Amniotic epithelial cell (primary cell): ENCODE data around the gene ETV5.
A peak's percentile ranks its signal among the peaks of the same experiment; 100 is the strongest.
"Not testable (repeated sequence)": the region's sequence is repeated elsewhere in the genome, so short reads cannot be mapped to it uniquely, and the experiment has no call there.

Experiments
- DNase-seq: peaks from one replicate; pipeline ENCODE4 v3.0.0-alpha.2; 2010; ENCODE audit warnings: low read depth

The ETV5 gene

DNA sequence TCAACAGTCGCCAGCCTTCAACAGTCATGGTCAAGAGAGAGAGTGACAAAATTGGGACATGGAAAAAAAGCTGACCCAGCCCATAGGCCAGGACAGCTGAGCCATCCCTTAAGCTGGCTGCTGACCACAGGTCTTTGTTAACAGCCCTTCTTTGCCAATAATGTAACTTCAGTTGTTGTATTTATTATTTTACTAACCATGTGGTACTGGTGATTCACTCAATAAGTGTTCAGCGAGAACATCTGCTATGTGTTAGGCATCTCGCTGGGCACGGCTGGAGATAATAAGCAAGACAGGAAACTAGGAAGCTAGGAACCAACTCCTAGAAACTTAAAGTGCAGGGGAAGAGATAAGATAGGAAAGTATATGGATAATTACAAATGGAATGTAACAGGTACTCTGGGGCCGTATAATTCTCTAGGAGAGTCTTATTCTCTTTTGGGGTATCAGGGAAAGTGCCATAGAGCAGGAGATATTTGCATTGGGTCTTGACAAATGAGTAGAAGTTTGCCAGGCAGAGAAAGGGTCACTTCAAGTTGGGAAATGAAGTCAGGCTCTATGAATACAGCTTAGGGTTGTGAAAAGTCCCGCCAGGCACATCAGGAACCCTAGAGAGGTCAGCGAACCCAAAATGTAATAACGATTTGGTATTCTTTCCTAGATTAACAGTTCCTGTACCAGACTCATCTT, 87.1 kb downstream of the ETV5 start:
- DNase-seq = peak; percentile 95

DNA sequence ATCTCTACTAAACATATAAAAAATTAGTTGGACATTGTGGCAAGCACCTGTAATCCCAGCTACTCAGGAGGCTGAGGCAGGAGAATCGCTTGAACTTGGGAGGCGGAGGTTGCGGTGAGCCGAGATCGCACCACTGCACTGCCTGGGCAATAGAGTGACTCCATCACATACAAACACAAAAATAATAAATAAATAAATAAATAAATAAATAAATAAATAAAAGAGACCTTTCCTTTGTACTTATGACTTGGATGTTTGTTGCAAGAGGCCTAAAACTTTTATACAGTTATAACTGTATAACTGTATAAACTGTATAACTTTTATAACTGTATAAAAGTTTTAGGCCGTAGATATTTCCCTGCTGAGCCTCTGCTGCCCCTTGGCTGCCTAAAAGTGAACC, 87.6 kb downstream of the ETV5 start:
- DNase-seq = not testable (repeated sequence)

DNA sequence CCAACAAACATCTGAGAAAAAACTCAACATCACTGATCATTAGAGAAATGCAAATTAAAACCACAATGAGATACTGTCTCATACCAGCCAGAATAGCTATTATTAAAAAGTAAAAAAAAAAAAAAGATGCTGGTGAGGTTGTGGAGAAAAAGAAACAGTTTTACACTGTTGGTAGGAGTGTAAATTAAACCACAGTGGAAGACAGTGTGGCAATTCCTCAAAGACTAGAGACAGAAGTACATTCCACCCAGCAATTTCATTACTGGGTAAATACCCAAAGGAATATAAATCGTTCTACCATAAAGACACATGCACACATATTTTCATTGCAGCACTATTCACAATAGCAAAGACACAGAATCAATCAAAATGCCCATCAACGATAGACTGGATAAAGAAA, 89.6 kb downstream of the ETV5 start:
- not testable (repeated sequence) for DNase-seq

DNA sequence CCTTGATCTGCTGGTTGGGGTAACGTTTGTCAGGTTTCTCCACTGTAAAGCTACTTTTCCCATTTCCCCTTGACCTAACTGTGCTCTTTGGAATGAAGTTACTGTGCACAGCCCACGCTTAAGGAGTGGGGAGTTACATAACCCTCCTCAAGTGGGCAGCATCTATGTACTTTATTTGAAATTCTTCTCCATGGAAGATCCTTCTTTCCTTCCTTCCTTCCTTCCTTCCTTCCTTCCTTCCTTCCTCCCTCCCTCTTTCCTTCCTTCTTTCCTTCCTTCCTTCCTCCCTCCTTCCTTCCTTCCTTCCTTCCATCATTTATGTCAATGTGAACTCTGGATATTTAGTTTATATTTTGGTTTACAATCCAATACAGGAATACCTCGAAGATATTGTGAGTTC, 94.0 kb downstream of the ETV5 start:
- DNase-seq = no peak

DNA sequence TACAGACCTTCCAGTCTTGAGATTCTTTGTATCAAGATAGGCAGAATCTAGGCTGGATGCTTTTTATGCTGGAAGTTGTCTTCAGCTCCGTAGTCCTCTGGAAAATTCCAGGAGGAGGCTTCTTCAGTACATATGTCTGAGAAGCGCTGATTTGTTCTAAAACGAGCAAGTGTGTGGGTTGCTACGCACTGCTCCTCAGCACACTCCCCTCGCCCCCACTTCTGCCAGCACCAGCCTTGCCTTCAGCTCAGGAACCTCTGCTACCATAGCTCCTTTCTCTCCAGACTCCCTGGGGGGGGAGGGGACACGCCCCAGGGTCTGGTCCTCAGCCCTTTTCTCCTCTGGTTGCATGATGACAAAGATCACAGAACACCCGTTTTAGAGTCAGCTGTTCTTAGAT, 95.6 kb downstream of the ETV5 start:
- DNase-seq = no peak

DNA sequence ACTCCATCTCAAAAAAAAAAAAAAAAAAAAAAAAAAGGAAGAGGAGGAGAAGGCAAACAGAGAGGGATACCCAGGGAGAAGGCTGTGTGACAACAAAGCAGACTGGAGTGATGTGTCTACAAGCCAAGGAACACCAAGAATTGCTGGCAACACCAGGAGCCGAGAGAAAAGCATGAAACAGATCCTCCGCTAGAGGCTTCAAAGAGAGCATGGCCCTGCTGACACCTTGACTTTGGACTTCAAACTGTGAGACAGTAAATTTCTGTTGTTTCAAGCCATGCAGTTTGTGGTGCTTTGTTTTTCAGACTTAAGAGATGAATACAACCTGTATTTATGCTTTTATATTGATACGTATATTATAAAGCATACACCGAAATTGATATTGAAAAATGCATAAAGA, 96.8 kb downstream of the ETV5 start:
- no peak for DNase-seq

DNA sequence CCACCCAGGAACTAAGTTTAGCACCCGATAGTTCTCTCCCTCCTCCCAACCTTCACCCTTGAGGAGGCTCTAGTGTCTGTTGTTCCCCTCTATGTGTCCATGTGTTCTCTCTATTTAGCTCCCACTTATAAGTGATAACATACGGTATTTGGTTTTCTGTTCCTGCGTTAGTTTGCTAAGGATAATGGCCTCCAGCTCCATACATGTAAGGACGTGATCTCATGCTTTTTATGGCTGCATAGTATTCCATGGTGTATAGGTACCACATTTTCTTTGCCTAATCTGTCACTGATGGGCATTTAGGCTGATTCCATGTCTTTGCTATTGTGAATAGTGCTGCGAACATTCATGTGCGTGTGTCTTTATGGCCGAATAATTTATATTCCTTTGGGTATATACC, 104.2 kb downstream of the ETV5 start:
- no peak for DNase-seq

DNA sequence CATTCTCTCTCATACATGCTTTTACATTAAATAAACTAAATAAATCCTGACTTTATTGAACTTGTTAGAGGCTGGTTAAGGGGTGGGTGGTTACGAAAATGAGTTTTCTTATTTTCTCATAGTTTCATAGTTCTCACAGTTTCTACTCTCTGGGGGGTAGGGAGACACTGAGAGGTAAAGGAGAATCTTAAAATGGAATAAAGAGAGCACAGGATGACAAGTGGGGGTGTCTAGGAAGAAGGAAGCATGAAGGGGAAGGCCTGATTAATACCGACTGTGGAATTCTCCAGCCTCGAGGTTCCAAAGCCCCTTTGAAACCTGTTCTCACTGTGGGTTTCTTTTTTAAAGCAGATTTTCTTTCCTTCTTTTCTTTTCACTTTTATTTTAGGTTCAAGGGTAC, 104.7 kb downstream of the ETV5 start:
- no peak for DNase-seq

DNA sequence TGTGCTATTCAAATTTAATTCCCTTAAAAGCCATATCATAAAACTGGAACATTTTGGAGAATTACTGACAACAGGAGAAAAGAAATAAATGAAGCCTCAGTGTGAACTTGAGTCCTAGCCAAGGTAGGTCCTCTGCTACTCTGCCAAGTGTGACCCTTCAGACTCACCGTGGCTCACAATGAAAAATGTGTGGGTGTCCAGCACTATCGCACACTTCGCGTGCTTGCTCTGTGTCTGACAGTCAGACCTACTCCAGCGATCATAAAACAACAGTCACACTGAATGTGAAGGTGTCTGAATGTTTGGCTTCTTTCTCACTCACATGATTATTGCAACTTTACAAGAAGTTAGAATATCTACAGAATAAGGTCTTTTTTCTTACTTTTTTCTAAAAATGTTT, 105.3 kb downstream of the ETV5 start:
- DNase-seq = no peak

DNA sequence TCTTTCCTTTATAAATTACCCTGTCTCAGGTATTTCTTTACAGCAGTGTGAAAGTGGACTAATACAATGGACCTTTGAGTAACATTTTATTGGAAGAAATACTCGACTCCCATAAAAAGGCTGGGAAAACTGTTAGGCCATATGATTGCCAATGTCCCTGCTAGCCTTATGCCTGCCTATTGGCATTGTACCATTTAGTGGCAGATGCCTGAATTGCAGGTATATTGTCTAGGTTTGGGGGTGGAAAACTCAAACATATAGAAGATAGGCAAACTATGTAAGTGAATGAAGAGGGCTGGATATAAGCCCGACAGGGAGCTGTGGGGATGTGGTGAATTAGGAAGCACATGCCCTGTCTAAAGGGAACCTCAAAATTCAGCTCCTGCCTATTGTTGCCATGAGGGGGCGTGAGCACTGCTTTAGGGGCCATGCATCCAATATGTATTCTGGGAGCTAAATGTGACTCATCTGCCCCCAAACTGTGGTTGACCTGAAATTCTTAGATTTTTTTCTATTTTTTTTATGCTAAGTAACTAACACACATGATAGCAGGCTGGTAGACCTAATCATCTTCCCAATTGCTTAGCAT, 105.9 kb downstream of the ETV5 start:
- peak; percentile 22 for DNase-seq

DNA sequence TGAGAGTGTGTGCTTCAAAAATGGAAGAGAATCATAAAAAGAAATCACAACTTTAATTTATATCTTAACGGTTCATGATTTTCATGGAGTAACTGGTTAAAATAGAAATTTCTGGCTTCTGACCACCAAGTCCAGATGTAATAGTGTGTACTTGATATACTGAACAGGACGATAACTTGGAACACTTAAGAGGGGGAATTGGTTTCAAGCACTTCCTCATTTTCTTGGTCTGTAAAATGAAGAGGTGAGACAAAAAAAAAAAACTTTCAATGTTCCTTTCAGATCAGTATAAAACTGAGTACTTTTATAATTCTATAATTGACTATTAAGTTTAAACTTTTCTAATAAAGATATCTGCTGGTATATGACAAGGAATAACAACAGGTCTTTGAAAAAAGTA, 107.0 kb downstream of the ETV5 start:
- DNase-seq = no peak

DNA sequence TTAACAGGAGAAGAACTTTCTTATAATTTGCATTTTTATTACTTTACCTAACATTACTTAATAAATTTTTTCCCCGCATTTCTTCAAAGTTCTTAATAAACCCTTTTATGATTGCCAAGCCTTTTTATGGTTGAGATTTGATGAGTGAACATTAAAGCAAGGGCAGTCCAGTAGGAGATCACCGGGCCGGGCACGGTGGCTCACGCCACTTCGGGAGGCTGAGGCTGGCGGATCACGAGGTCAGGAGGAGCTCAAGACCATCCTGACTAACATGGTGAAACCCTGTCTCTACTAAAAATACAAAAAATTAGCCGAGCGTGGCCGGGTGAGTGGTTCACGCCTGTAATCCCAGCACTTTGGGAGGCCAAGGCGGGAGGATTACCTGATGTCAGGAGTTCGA, 109.7 kb downstream of the ETV5 start:
- no peak for DNase-seq

DNA sequence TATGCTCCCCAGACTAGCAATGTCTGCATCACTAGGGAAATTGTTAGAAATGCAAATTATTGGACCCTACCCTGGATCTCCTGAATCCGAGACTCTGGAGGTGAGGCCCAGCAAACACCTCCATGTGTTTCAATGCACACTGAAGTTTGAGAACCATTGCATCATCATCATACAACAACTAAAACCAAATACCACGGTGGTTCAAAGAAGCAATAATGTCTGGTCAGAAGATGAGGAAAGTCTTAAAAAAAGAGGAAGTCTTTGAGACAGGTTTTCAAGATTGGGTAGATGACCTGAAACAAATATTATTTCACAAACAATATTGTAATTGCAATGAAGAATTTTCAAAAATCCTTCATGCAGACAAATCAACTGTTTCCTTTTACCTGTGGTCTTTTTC, 110.8 kb downstream of the ETV5 start:
- no peak for DNase-seq

DNA sequence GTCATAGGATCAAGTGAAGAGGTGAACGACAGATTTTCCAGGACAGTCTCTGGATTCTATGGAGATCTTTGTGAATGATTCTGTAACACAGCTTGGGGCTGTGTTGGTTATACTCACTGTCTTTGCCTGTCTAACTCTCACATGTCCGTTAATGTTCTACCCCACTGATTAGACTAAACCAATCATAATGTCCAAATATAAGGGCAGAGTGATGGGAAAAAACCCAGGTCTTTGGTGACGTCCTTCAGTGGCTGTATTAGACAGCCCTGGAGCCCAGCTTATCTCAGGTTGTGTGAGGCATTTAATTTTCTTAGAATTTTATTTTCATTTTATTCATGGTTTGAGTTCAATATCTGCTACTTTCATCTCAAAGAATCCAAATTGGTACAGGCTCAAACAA, 111.8 kb downstream of the ETV5 start:
- no peak for DNase-seq
